HG03139 (cell line): ENCODE data around the gene FZD7.

Experiments used
- ATAC-seq: cut with Tn5 transposase; IDR thresholded peaks from one replicate; pipeline ENCODE4 v1.9.1; 2021; ENCODE audit not compliant: unreplicated experiment

The FZD7 gene

GRCh38 chr2:202033317-202034248 lies at the start of gene FZD7:
Gene FZD7 (plus strand): TSS chr2:202033855. CDS start chr2:202034648, 793 bp downstream.
- ATAC-seq = peak; percentile 84

- no peak for ATAC-seq
These were observed 49.3 kb upstream of the FZD7 start for GRCh38 chr2:201984333-201984732.

GRCh38 chr2:201984800-201985525 lies 48.7 kb upstream of the FZD7 start:
- ATAC-seq = no peak

GRCh38 chr2:201985728-201986462 lies 47.8 kb upstream of the FZD7 start:
- no peak for ATAC-seq

DNA sequence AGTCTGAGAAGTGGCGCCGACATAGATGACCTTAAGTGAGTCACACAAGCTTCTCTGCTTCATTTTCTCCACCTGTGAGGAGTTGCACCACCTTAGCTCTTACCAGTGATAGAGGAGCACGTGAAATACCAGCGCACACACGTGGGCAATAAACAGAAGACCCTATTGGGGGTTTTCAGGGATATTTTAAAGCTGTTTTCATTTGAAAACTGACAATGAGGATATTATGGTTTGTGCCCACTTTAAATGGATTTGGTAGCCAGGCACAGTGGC lies 47.3 kb upstream of the FZD7 start:
- no peak for ATAC-seq

GRCh38 chr2:201987426-201987825 lies 46.2 kb upstream of the FZD7 start:
- ATAC-seq = no peak

DNA sequence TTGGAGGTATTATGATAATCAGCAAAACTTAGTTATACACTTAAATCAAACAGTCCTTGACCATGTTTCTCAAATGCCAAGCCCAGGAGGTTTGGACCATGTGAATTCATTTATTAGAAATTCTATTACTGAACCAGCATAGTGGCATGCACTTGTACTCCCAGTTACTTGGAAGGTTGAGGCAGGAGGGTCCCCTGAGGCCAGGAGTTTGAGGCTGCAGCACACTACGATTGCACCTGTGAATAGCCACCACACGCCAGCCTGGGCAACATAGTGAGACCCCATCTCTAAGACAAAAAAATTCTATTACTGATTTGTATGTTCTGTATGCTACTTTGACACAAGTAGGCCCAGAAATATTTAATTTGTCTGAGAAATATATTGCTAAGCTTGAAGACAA lies 43.6 kb upstream of the FZD7 start:
- ATAC-seq = no peak

- no peak for ATAC-seq
These were observed 40.7 kb upstream of the FZD7 start for GRCh38 chr2:201992960-201993359.

DNA sequence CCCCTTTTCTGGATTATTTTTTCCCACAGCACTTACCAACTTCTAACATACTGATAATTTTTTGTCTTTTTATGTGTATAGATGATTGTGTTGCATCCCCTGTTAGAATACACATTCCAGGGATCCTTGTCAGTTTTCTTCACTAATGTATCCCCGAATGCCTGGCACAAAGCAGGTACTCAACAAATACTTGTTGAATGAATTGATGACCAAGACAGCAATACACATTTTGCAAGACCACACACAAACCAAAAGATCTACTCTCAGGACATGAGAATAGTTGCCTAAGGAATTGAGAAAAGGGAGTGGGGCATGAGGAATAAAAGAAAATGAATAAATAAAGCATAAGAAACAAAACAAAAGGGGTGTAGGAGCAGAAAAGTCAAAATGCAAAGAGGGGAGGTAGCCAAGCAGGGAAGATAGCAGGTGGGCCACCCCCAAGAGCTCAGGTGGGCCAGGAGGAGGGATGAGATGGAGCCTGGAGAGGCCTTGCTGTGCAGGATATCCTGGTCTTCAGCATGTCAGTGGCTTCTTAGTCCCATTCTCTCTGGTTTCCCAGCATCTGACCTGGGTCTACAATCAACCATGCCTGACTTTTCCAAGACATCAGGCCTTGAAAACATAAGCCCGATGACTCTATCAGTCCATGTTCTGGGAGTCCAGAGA lies 38.5 kb upstream of the FZD7 start:
- ATAC-seq = no peak

GRCh38 chr2:201996006-201996405 lies 37.6 kb upstream of the FZD7 start:
- no peak for ATAC-seq

DNA sequence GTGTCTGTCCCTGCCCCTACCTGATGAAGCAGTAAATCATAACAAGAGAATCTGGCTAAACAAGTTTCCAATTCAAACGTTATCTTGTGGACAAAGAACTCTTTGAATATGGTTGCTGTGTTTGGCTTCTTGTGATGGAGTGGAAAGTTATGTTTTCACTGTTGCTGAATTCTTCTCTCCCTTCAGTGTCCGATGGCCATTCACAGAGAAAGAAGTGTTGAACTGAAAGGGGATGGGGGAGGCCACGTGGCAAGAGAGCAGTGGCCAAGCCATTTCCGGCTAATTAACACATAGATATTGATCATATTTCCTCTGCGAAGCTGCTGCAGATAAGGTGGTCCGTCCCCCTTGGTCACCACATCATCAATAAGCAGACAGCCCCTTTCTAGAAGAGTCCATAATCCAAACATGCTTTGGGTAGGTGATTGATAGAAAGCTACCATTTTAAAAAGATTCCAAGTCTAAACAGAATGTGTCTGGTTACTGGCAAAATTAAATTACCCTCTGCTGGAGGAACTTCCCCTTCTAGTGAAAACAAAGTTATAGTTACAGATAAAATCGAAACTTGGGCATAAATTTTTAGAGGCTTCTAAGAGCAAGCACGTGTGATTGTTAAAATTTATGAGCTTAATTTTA lies 36.9 kb upstream of the FZD7 start:
- no peak for ATAC-seq

- ATAC-seq = no peak
These were observed 34.4 kb upstream of the FZD7 start for GRCh38 chr2:201999279-201999678.

GRCh38 chr2:202001826-202002225 lies 31.8 kb upstream of the FZD7 start:
- ATAC-seq = no peak

- ATAC-seq = no peak
These were observed 31.3 kb upstream of the FZD7 start for GRCh38 chr2:202002381-202002780.

GRCh38 chr2:202005272-202005887 lies 28.3 kb upstream of the FZD7 start:
- no peak for ATAC-seq

DNA sequence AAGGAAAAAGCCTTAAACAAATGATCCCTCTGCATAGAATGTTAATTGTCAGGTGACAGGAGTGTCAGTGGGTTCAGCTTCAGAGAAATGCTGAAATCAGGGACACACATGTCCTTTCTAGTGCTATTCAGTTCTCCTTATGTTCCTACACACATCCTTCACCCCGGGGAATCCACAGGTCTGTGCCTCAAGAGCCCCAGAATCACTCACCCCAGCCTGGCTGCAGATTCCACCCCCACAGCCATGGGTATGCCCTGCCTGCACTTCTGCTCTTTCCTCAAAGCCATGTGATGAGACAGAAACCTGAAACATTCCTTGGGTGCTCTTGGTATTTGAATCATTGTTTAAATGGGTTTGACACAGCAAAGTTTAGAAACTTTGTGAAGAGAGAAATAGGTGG lies 27.4 kb upstream of the FZD7 start:
- ATAC-seq = no peak

DNA sequence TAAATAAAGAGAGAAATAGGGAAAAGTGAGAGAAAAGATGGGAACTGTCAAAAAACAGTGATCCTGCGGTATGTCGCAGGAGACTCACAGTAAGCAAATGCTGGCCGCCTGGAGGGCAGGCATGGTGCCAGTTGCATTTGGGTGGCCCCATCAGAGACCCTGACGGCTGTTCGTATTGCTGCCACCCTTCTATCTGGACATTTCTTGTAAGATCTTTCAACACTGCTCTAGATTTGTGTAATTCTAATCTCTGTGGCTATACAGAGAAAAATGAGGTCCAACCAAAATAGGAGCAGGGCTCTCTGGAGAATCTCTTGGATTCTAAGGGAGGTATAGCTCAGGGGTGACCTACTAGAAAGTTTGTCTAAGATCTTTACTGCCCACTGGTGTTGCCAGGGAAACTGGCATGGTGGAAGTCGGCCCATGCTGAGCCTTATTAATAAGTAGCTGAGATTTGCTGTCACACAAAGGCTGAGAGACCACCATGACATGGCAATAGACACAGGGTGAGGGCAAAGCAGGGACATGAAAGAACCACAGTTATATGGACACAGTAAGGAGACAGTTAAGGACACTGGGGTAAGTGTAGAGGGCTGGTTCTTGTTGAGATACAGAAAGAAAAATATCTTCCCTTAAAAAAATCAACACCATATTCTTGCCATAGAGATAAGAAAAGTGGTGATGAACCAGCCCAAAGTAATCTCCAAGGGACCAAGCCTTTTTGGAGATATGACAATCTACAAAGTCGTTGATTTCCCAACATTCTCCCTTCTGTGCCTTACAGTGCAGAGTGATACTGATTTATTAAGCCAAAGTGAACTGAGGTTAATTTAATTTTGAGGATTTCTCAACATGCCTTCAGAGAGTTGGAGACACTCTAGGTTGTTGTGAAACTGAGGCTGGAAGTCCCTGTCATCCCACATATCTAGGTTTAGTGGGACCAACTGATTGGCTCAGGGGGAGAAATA lies 26.4 kb upstream of the FZD7 start:
- no peak for ATAC-seq

DNA sequence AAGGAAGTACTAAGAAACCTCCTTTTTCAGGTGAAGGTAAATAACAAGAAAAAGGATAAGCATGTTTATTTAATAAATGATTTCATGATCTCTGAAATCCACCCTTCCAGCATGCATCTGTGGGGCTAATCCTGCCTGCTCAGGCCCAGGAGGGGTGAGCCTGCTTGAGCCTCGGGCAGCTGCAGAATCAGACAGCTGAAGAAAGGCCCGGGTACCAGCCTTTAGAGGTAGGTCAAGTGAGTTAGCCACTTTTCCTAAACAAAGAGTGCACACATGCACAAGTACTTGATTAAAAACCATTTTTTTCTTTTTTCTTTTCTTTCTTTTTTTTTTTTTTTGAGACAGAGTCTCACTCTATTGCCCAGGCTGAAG lies 25.7 kb upstream of the FZD7 start:
- no peak for ATAC-seq

- no peak for ATAC-seq
These were observed 24.6 kb upstream of the FZD7 start for GRCh38 chr2:202009019-202009481.
